Measurements from ENCODE around the gene BRPF1. TPM values are rescaled to one million over a fixed set of nuclear protein-coding genes. Genes with fewer than 3 reads are reported as not detected.

BRPF1 gene
- total RNA-seq, 4 donors from 2014 or later, result 10.8 to 36.0 (median 16.7) TPM

- H3K4me1 ChIP-seq, result peaks cover 0 to 3% of the 10 kb centered on the region in 2 donors
- DNase-seq, result no peak
- no peaks in the 10 kb centered on the region for H3K27me3 ChIP-seq
- no peaks in the 10 kb centered on the region for H3K36me3 ChIP-seq
- H3K4me3 ChIP-seq, result peak overlapping the region; percentile 65 to 82
- TF ChIP-seq POLR2A (IDR thresholded peaks at IDR 0.05), result no peak
- TF ChIP-seq CTCF (IDR thresholded peaks at IDR 0.05), result no peak
- H3K9me3 ChIP-seq, result no peaks in the 10 kb centered on the region
- intact Hi-C loops (cut with DNase I; ENCODE audit: low total_unique reads), result no loop called here
- peak overlapping the region; percentile 91 to 92 for H3K27ac ChIP-seq
These were observed 17.7 kb downstream of the BRPF1 start for GRCh38 chr3:9749296-9749644.

GRCh38 chr3:9749645-9750555, 18.4 kb downstream of the BRPF1 start, which contains the start of gene OGG1:
Gene OGG1 (plus strand): TSS chr3:9749952. CDS start chr3:9750287, 335 bp downstream.
- H3K27me3 ChIP-seq, result no peaks in the 10 kb centered on the region
- intact Hi-C loops (cut with DNase I; ENCODE audit: low total_unique reads), result no loop called here
- peaks cover 0 to 3% of the 10 kb centered on the region in 2 donors for H3K4me1 ChIP-seq
- H3K4me3 ChIP-seq, result peak within 1 kb of the TSS; percentile 65 to 82
- peak within 1 kb of the TSS; percentile 91 to 92 for H3K27ac ChIP-seq
- no peaks in the 10 kb centered on the region for H3K9me3 ChIP-seq
- peak; percentile 98 to 99 for DNase-seq
- TF ChIP-seq CTCF (IDR thresholded peaks at IDR 0.05), result peak in 2 of 4 experiments; percentile 16 to 18
- TF ChIP-seq POLR2A (IDR thresholded peaks at IDR 0.05), result peak; percentile 48 to 58
- H3K36me3 ChIP-seq, result no peaks in the 10 kb centered on the region

GRCh38 chr3:9750556-9751411, 19.2 kb downstream of the BRPF1 start:
- intact Hi-C loops (cut with DNase I; ENCODE audit: low total_unique reads), result no loop called here
- TF ChIP-seq CTCF (IDR thresholded peaks at IDR 0.05), result no peak
- TF ChIP-seq POLR2A (IDR thresholded peaks at IDR 0.05), result no peak
- no peaks in the 10 kb centered on the region for H3K9me3 ChIP-seq
- H3K27me3 ChIP-seq, result no peaks in the 10 kb centered on the region
- no peaks in the 10 kb centered on the region for H3K36me3 ChIP-seq
- H3K4me3 ChIP-seq, result peak overlapping the region; percentile 65 to 82
- DNase-seq, result no peak
- H3K27ac ChIP-seq, result peak overlapping the region; percentile 91 to 92
- peaks cover 0 to 3% of the 10 kb centered on the region in 2 donors for H3K4me1 ChIP-seq

- Histone ChIP-seq H3K4me1 (peaks cover 0 to 3% of the 10 kb centered on the region in 2 donors), H3K9me3 (no peaks in the 10 kb centered on the region), H3K27ac (peak overlapping the region; percentile 9 to 23), H3K4me3 (no peak overlapping the region), H3K27me3 (no peaks in the 10 kb centered on the region), H3K36me3 (no peaks in the 10 kb centered on the region)
- no peak for TF ChIP-seq POLR2A (IDR thresholded peaks at IDR 0.05)
- no peak for TF ChIP-seq CTCF (IDR thresholded peaks at IDR 0.05)
- no peak for DNase-seq
- intact Hi-C loops (cut with DNase I; ENCODE audit: low total_unique reads), result no loop called here
These were observed 23.1 kb downstream of the BRPF1 start for GRCh38 chr3:9754678-9755077.

Measured in uterus (tissue), 4 donors.